Upper lobe of left lung (tissue), 4 donors: ENCODE data around the gene SHISAL1.

ENCODE experiments used
- EP300 ChIP-seq, 4 donors: sonication (generic); formaldehyde crosslinking; IDR thresholded peaks; one replicate each; pipeline ENCODE4 v1.5.1; 2017; ENCODE audit warnings: antibody characterized with exemption in 4 of 4, control low read depth in 2 of 4
- POLR2A ChIP-seq, 4 donors: fragments of 450-650 bp; IDR thresholded peaks; one replicate each; pipeline ENCODE4 v1.5.1; 2016 to 2017; ENCODE audit warnings: antibody characterized with exemption in 4 of 4, mild to moderate bottlenecking in 2 of 4
- POLR2AphosphoS5 ChIP-seq, 2 donors: sonication (generic); formaldehyde crosslinking; IDR thresholded peaks; one replicate each; pipeline ENCODE4 v1.5.1; 2017; ENCODE audit warnings: antibody characterized with exemption in 2 of 2
- TF ChIP-seq, protein P1 (sequence below), 6 experiments: fragments of 450-650 bp in 4 of 6; fragments of 200-600 bp in 2 of 6; sonication (generic) in 2 of 6; IDR thresholded peaks; one replicate each; pipeline ENCODE4 v1.5.1; 2016 to 2019; ENCODE audit warnings: antibody characterized with exemption in 6 of 6

DNA sequence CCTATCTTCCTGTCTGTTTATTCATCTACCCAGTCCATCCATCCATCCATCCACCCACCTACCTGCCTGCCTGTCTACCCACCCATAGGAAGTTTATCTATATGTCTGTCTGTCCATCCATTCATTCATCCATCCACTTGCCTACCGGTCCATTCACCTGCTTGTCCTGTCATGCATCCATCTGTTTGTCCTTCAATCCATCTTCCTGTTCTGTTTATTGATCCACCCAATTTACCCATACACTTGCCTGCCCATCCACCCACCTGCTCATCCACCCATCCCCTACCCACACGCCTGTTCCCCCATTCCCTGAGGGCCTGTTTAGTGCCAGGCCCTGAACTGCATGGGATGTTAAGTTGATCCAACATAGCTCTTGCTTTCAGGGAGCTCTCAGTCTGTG is 113.6 kb downstream of the SHISAL1 start:
- TF ChIP-seq, protein P1, sequence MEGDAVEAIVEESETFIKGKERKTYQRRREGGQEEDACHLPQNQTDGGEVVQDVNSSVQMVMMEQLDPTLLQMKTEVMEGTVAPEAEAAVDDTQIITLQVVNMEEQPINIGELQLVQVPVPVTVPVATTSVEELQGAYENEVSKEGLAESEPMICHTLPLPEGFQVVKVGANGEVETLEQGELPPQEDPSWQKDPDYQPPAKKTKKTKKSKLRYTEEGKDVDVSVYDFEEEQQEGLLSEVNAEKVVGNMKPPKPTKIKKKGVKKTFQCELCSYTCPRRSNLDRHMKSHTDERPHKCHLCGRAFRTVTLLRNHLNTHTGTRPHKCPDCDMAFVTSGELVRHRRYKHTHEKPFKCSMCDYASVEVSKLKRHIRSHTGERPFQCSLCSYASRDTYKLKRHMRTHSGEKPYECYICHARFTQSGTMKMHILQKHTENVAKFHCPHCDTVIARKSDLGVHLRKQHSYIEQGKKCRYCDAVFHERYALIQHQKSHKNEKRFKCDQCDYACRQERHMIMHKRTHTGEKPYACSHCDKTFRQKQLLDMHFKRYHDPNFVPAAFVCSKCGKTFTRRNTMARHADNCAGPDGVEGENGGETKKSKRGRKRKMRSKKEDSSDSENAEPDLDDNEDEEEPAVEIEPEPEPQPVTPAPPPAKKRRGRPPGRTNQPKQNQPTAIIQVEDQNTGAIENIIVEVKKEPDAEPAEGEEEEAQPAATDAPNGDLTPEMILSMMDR (IDR thresholded peaks at IDR 0.05): no peak
- TF ChIP-seq POLR2AphosphoS5 (IDR thresholded peaks at IDR 0.05): no peak
- TF ChIP-seq POLR2A (IDR thresholded peaks at IDR 0.05): no peak
- TF ChIP-seq EP300 (IDR thresholded peaks at IDR 0.05): no peak
